CMK (cell line): ENCODE measurements around the gene OCLN.
"Not testable (repeated sequence)": the region's sequence is repeated elsewhere in the genome, so short reads cannot be mapped to it uniquely, and the experiment has no call there.

ENCODE experiments used
- DNase-seq: peaks from one replicate; pipeline ENCODE4 v3.0.0-alpha.2; 2010; ENCODE audit warnings: low read depth

OCLN gene, protein sequence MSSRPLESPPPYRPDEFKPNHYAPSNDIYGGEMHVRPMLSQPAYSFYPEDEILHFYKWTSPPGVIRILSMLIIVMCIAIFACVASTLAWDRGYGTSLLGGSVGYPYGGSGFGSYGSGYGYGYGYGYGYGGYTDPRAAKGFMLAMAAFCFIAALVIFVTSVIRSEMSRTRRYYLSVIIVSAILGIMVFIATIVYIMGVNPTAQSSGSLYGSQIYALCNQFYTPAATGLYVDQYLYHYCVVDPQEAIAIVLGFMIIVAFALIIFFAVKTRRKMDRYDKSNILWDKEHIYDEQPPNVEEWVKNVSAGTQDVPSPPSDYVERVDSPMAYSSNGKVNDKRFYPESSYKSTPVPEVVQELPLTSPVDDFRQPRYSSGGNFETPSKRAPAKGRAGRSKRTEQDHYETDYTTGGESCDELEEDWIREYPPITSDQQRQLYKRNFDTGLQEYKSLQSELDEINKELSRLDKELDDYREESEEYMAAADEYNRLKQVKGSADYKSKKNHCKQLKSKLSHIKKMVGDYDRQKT

DNA sequence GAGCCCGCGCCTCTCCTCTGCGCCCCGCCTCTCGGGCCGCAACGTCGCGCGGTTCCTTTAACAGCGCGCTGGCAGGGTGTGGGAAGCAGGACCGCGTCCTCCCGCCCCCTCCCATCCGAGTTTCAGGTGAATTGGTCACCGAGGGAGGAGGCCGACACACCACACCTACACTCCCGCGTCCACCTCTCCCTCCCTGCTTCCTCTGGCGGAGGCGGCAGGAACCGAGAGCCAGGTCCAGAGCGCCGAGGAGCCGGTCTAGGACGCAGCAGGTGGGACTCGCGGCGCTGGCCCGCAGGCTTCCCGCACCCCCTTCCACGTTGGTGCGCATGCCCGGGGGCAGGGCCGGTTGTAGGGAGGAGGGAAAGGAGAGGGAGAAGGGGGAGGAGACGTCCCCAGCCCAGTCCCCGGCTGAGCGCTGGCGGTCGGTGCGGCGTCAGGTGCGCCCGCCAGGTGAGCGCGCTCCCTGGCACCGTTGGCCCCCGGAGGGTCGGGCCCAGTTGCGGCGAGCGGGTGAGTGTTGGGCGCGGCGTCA is at the start of gene OCLN:
Gene OCLN (plus strand): TSS at position 400 of the 532 bp plus-strand sequence. CDS start 11,455 bp downstream, outside the sequence.
- no peak for DNase-seq

DNA sequence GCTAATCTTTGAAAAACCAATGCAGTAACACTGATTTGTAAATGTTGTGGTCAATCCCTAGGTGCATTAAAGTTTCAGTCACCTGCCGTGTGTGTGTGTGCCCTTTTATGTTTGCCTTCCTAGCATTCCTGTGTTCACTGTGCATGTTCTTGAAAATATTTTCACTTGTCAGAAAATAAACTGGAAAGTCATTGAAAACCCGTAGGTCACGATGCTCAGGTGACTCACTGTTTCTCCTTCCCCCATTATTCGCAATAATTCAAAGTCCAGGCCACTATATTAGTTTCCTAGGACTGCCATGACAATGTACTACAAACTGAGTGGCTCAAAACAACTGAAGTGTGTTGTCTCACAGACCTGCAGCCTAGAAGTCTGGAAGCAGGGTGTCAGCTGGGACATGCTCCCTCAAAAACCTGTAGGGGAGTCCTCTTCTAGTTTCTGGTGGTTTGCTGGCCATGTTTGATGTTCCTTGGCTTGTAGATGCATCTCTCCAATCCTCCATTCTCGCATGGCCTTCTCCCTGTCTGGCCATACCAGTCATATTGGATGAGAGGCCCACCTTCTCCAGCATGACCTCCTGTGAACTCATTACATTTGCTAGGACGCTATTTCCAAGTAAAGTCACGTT is 48.3 kb upstream of the OCLN start:
- no peak for DNase-seq

DNA sequence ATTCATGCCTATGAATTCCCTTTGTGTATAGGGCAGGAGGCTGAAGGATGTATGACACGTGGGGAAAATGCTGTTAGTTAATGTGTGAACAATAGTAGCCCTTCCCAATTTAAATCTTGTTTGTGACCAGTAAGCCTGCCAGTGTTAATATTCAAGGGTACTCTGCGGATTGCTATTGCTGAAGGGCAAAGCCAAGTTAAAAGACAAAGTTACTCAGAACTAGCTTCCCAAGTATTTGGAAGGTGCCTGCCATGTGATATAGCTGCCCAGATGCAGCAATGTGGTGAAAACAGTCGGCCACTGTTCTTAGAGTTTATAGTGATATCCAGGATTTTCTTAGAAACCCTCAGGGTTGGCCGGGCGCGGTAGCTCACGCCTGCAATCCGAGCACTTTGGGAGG is 43.1 kb upstream of the OCLN start:
- DNase-seq: no peak

DNA sequence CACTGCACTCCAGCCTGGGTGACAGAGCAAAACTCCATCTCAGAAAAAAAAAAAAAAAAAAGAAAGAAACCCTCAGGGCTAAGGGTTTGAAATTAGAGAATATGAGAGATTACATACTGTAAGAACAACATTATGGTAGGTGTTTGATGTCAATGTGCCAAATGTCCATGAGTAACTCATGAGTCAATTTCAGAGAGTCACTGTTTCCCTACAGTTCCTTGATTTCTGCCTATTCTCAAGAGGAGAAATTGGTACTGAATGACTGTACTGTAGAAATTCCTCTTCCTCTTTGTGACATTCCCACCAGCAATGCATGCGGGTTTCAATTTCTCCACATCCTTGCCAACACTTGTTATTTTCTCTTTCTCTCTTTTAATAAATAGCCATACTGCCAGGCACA is 42.5 kb upstream of the OCLN start:
- DNase-seq: no peak

DNA sequence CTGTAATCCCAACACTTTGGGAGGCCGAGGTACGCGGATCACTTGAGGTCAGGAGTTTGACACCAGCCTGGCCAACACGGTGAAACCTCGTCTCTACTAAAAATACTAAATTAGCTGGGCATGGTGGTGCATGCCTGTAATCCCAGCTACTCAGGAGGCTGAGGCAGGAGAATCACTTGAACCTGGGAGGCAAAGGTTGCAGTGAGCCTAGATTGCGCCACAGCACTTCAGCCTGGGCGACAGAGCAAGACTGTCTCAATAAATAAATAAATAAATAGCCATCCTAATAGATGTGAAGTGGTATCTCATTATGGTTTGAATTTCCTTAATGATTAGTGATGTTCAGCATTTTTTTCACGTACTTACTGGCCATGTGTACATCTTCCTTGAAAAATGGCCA is 42.1 kb upstream of the OCLN start:
- not testable (repeated sequence) for DNase-seq

DNA sequence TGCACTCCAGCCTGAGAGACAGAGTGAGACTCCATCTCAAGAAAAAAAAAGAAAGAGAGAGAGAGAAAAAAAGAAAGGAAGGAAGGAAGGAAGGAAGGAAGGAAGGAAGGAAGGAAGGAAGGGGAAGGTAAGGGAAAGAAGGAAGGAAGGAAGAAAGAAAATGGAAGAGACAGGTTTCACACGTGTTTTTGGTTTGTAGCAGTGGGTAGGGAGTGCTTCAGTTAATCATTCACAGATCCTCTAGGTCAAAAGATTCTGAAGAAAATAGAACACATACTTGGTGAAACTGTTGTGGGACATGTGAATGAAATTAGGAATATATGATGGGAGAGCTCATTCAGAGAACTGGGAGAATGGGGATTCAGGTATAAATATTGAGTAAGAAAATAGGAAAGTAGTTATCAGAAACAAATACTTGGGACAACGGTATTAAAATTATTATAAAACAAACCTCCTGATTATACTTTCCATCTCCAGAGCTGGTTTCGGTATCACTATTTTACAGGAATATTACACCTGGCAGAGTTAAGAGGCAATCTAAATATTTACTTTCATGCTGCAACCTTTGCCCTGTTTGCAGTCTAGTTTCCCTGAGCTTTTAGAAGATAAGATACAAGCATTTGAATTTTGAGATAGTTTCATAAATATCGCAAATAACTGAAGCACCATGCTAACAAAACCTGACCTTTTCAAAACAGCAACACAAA is 40.5 kb upstream of the OCLN start:
- no peak for DNase-seq

DNA sequence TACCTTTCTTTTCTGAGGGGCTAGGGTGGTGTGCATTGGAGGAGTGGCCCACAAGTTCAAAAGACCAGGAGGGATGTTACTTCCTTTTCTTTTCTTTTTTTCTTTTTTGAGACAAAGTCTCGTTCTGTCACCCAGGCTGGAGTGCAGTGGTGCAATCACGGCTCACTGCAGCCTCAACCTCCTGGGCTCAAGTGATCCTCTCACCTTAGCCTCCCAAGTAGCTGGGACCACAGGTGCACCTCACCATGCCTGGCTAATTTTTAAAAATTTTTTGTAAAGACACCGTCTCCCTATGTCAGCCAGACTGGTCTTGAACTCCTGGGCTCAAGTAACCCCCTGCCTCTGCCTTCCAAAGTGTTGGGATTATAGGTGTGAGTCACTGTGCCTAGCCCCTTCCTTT is 39.1 kb upstream of the OCLN start:
- not testable (repeated sequence) for DNase-seq

DNA sequence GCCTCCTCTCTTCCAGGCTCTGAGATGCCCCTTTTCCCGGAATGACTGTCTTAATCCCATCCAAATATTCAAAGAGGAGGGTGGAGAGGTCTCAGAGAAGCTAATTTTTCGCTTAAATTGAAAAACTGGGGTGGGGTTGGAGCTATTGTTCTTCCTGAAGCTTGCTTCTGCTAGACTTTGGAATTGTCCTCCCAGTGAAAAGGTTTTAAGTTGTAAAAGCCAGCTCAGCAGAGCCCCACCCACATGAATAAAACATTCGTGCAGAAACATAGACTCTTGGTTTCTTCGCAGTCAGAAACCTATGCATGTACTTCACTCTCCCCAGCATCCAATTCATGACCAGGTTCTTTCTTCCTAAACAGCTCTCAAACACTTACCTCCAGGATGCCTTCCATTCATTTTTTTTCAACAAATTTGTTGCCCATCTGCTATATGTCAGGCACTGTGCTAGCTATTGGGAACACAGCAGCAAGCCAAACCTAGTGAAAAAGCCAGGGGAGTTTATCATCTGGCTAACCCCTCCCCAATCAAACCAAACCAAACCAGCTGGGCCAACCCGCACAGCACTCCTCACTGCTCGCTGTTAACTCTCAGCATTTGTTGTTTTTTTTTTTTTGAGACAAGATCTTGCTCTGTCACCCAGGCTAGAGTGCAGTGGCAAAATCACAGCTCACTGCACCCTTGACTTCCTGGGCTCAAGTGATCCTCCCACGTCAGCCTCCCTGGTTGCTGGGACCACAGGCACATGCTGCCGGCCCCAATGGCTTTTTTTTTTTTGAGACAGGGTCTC is 37.9 kb upstream of the OCLN start:
- no peak for DNase-seq

DNA sequence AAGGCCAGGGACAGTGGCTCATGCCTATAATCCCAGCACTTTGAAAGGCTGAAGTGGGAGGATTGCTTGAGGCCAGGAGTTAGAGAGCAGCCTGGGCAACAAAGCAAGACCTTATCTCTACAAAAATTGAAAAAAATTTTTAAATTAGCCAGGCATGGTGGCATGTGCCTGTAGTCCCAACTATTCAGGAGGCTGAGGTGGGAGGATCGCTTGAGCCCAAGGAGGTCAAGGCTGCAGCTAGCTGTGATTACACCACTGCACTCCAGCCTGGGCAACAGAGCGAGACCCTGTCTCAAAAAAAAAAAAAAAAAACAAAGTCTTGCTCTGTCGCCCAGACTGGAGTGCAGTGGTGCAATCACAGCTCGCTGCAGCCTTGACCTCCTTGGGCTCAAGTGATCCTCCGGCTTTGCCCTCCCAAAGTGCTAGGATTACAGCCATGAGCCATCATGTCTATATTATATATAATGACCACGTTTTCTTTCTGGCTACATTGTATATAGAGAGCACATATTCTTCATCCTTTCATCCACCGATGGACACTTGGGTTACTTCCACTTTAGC is 37.1 kb upstream of the OCLN start:
- DNase-seq: not testable (repeated sequence)

DNA sequence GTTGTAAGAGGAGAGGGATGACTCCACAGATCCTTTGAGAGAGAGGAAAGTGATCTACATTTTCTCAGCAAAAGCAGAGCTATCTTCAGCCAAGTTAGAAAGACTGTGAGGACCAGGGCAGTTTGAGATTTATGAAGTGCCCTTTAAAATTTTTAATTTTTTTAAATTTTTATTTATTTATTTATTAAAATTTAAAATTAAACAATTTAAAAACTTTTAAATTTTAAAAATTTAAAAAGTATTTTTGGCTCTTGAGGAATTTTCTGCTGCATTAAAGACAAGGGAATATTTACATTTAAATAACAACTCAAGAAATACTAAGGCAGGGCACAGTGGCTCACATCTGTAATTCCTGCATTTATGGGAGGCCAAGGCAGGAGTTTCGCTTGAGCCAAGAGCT is 30.4 kb upstream of the OCLN start:
- DNase-seq: no peak

DNA sequence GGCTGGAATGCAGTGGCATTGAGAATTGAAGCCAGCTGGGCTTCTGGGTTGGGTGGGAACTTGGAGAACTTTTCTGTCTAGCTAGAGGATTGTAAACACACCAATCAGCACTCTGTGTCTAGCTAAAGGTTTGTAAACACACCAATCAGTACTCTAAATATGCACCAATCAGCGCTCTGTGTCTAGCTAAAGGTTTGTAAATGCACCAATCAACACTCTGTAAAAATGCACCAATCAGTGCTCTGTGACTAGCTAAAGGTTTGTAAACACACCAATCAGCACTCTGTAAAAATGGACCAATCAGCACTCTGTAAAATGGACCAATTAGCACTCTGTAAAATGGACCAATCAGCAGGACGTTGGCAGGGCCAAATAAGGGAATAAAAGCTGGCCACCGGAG is 26.2 kb upstream of the OCLN start:
- DNase-seq: not testable (repeated sequence)

DNA sequence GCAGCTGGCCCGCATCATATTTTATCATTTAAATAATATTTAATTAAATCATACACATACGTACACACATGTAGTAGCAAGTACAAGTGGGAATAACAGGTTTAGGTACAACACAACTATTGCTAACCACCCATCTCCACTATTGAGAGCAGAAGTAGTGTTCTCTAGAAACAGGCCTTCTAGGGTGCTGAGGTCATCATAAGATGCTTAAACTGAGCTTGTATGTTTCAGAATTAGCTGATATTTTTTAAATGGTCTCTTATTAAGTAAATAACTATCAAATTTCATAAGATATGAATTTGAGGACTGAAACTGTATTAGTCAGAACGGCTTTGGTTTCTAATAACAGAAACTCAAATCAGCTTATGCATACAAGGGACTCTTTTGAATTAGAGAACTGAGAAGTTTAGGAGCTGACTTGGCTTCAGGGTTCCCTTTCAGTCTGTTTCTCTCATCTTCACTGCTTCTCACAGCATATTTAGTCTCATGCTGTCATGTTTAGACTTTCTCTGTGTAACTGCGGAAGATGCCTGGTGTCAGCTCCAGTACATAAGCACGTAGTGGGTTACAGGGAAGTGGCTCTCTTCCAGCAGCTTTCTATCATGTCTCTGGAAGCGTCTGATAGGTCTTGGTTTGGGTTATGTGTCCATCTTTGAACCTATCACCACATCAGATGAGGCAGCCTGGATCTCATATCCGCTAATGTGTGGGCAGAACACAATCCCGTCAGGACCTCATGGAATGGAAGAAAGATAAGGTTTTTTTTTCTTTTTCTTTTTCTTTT is 25.0 kb upstream of the OCLN start:
- DNase-seq: no peak

DNA sequence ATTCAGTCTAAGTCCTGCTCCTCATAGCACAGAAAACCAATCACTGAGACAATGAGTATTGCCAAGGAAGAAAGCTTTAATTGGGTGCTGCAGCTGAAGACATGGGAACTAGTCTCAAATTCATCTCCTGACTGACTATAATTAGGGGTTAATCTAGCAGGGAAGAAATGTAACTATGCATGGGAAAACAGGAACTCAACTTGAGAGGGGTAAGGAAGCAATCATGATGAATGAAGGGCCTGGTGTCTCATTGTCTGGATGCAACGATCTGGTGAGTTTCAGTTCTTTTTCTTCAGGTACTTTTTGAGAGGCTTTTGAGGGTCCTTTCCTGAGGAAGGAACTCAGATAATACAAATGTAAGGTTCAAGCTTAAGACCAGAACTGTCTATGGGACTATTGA is 24.0 kb upstream of the OCLN start:
- DNase-seq: no peak

DNA sequence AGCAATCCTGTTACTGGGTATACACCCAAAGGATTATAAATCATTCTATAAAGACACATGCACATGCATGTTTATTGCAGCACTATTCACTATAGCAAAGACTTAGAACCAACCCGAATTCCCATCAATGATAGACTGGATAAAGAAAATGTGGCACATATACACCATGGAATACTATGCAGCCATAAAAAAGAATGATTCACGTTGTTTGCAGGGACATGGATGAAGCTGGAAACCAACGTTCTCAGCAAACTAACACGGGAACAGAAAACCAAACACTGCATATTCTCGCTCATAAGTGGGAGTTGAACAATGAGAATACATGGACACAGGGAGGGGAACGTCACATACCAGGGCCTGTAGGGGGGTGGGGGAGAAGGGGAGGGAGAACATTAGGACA is 21.1 kb upstream of the OCLN start:
- not testable (repeated sequence) for DNase-seq

DNA sequence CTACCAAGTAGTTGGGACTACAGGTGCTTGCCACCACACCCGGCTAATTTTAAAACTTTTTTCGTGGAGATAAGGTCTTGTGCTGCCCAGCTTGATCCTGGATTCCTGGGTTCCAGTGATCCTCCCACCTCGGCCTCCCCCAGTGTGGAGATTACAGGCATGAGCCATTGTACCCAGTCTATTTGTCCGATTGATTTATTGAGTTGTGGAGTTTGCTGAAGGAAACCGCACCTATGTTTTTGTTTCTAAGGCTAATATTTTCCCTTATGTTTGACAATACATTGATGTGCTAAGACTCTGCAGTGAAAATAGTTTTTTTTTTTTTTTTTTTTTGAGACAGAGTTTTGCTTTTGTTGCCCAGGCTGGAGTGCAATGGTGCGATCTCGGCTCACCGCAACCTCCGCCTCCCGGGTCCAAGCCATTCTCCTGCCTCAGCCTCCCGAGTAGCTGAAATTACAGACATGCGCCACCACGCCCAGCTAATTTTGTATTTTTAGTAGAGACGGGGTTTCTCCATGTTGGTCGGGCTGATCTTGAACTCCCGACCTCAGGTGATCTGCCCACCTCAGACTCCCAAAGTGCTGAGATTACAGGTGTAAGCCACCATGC is 20.0 kb upstream of the OCLN start:
- not testable (repeated sequence) for DNase-seq

DNA sequence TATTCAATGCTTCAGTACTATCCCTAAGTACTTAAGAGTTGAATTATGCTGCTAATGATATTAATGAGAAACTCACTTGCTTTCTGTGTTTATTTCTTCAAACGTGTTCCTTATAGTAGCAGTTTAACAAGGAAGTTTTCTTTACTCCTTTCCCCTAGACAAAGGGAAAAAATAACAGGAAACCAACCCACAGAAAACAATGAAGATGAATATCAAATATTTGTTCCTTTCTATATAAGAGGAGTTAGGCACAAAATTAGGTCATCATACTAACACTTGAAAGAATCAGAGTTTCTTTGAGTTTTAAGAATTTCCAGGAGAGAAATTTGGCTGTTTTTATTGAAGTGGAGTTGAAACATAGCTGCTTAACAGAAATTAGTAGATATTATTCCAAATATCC is 15.4 kb upstream of the OCLN start:
- DNase-seq: no peak

DNA sequence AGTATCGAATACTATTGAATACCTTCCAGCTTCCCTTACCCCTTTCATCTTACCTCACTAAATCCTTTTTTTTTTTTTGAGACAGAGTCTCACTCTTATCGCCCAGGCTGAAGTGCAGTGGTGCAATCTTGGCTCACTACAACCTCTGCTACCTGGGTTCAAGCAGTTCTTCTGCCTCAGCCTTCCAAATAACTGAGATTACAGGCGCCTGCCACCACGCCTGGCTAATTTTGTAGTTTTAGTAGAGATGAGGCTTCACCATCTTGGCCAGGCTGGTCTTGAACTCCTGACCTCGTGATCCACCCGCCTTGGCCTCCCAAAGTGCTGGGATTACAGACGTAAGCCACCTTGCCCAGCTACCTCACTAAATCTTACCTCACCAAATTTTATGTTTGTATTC is 14.3 kb upstream of the OCLN start:
- DNase-seq: not testable (repeated sequence)

DNA sequence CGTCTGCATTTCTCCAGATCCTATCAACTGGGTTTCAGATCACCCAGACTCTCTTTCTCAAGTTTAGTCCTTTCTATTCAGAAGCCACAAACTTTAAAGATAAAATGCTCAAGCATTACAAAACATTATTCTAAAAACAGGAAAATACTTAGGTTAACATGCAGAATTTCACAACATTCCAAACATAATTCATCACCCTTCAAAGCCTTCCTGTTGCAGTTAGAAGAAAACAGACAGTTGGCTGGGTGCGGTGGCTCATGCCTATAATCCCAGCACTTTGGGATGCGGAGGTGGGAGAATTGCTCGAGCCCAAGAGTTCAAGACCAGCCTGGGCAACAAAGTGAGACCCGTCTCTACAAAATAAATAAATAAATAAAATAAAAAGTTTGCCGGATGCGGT is 7.7 kb upstream of the OCLN start:
- DNase-seq: no peak

DNA sequence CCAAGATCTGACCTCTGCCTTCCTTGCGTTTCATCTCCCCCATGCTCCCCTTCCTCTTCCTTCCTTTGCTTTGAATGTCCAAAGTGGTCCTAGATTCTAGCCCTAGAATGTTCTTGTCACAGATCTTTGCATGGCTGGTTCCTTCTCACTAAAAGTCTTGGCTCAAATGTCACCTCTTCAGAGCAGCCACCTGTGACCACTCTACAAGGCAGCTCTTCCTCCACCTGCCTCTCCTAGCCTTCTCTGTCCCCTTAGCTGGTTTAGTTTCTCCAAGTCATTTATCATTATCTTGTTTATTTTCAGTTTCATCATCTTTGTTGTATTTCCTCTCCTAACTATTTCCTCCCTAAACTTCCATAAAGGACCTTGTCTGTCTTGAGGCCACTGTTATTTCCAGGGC is 7.1 kb upstream of the OCLN start:
- DNase-seq: no peak

DNA sequence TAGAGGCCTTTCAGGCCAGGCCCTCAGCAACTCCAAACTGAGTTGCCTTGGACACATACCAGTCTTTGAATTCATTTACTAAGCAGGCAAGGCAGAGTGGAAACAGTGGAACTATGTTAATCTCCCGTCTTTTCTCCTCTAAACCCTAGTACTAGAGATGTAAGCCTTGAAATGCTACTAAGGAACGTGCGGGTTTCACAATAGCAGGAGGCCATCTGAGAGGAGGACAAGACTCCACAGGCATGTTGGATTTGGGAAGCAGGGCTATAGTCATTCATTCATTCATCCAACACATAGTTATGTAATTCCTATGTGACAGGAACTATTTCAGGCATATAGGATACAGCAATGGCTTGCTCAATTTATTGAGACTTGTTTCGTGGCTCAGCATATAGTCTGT is 3.3 kb upstream of the OCLN start:
- DNase-seq: no peak
